Endothelial cell of umbilical vein (primary cell): ENCODE measurements around the gene BNIP5. TPM values are rescaled to one million over a fixed set of nuclear protein-coding genes. Genes with fewer than 3 reads are reported as not detected.

Experiments
- BruUV-seq: library from RNA; stranded (reverse); fragments of 400-500 nt; replicated peaks from 2 replicates; lab custom pipeline; 2021; lab: Mats Ljungman, UMichigan
- CTCF ChIA-PET: fragments of 300-600, 350-600 bp; sonication (Branson Sonifier 250); formaldehyde crosslinking; loops from one replicate; lab custom pipeline; 2021; ENCODE audit warnings: antibody characterized with exemption, inconsistent platforms; lab: Charles Lee
- POLR2A ChIA-PET: fragments of 300-600, 350-600 bp; sonication (Branson Sonifier 250); formaldehyde crosslinking; loops from one replicate; lab custom pipeline; 2021; ENCODE audit warnings: antibody characterized with exemption, inconsistent platforms; lab: Charles Lee
- DNase-seq: peaks from one replicate; pipeline ENCODE4 v3.0.0-alpha.2; 2011; ENCODE audit warnings: low read depth, low spot score
- FAIRE-seq: peaks from 2 replicates; lab custom pipeline; 2011; peaks lifted over from hg19 to GRCh38; lab: Jason Lieb, UNC
- H2AFZ ChIP-seq: 2 replicates; pipeline ENCODE4 v1.6.0; 2012; ENCODE audit warnings: low read depth, low read length, control low read depth, inconsistent platforms
- H3K27ac ChIP-seq: 2 replicates; pipeline ENCODE4 v1.5.1; 2011; ENCODE audit warnings: low read depth, mild to moderate bottlenecking, control low read depth, low read length, moderate library complexity; ENCODE audit not compliant: insufficient read depth
- H3K27me3 ChIP-seq, 2 experiments: 2 replicates each; pipeline versions ENCODE4 v1.6.0 to v1.6.1; 2011; ENCODE audit warnings: low read length in 2 of 2, mixed read lengths in 1 of 2; ENCODE audit not compliant: control insufficient read depth in 2 of 2, insufficient read depth in 2 of 2
- H3K36me3 ChIP-seq, 2 experiments: 2 replicates in 1 of 2; 3 replicates in 1 of 2; pipeline ENCODE4 v1.5.1; 2011; ENCODE audit warnings: low read length in 2 of 2, mild to moderate bottlenecking in 1 of 2, moderate library complexity in 1 of 2; ENCODE audit not compliant: control insufficient read depth in 2 of 2, insufficient read depth in 2 of 2; ENCODE audit errors: extremely low read depth in 1 of 2
- H3K4me1 ChIP-seq: 3 replicates; pipeline ENCODE4 v1.5.1; 2011; ENCODE audit warnings: mild to moderate bottlenecking, low read length; ENCODE audit not compliant: control insufficient read depth, insufficient read depth; ENCODE audit errors: extremely low read depth
- H3K4me2 ChIP-seq: 2 replicates; pipeline ENCODE4 v1.6.1; 2011; ENCODE audit warnings: low read length, control low read depth, mixed read lengths; ENCODE audit not compliant: insufficient read depth
- H3K4me3 ChIP-seq, 3 experiments: fragments of 200-600 bp in 1 of 3; sonication (generic), shearing (Covaris generic) in 1 of 3; replicated peaks in 1 of 3; 2 replicates each; pipeline ENCODE4 v1.5.1; 2011 to 2016; ENCODE audit warnings: control low read depth in 3 of 3, low read length in 3 of 3, mild to moderate bottlenecking in 2 of 3, inconsistent platforms in 1 of 3, low read depth in 1 of 3, moderate library complexity in 1 of 3; ENCODE audit not compliant: insufficient read depth in 1 of 3
- H3K79me2 ChIP-seq: 2 replicates; pipeline ENCODE4 v1.6.0; 2012; ENCODE audit warnings: low read length, inconsistent platforms; ENCODE audit not compliant: control insufficient read depth, insufficient read depth
- H3K9ac ChIP-seq: replicated peaks from 2 replicates; pipeline ENCODE3; 2011; ENCODE audit warnings: low read length, control low read depth; ENCODE audit not compliant: insufficient read depth; ENCODE audit errors: extremely low read depth
- H3K9me1 ChIP-seq: replicated peaks from 3 replicates; pipeline ENCODE4 v1.6.0; 2011; ENCODE audit warnings: mild to moderate bottlenecking, low read length; ENCODE audit not compliant: control insufficient read depth, insufficient read depth; ENCODE audit errors: extremely low read depth
- H3K9me3 ChIP-seq: replicated peaks from 2 replicates; pipeline ENCODE4 v1.5.1; 2012; ENCODE audit warnings: low read length, inconsistent platforms; ENCODE audit not compliant: control insufficient read depth, insufficient read depth
- H4K20me1 ChIP-seq: replicated peaks from 2 replicates; pipeline ENCODE3; 2011; ENCODE audit warnings: mild to moderate bottlenecking, low read length; ENCODE audit not compliant: control insufficient read depth, insufficient read depth; ENCODE audit errors: extremely low read depth
- FOS ChIP-seq: IDR thresholded peaks from 2 replicates; pipeline ENCODE4 v1.6.1; 2011; ENCODE audit warnings: mild to moderate bottlenecking, low read length, moderate library complexity, borderline replicate concordance; ENCODE audit not compliant: insufficient read depth
- JUN ChIP-seq: IDR thresholded peaks from 2 replicates; pipeline ENCODE4 v1.6.1; 2011; ENCODE audit warnings: borderline replicate concordance, low read depth; ENCODE audit not compliant: insufficient read length, insufficient read depth
- MYC ChIP-seq: IDR thresholded peaks from one replicate; pipeline ENCODE4 v1.6.1; 2011; ENCODE audit warnings: mild to moderate bottlenecking, low read depth, low read length
- POLR2AphosphoS5 ChIP-seq: IDR thresholded peaks from 2 replicates; pipeline ENCODE4 v1.6.1; 2012; ENCODE audit warnings: low read depth, mild to moderate bottlenecking, control low read depth, low read length, moderate library complexity; ENCODE audit not compliant: insufficient read depth
- dilution Hi-C: fragments of 300-500 bp; cut with MboI; formaldehyde crosslinking; loops from one replicate; pipeline ENCODE4 v1.15.0; 2019; ENCODE audit warnings: low sequenced_read_pairs; ENCODE audit not compliant: extremely low pct_ligation_motif_present
- intact Hi-C: fragments of 100-400 bp; cut with micrococcal nuclease; formaldehyde crosslinking; loops from one replicate; pipeline ENCODE4 v1.10.0; 2022
- polyA plus RNA-seq, 4 experiments: library from polyadenylated mRNA; depleted of rRNA in 3 of 4; stranded (reverse) in 3 of 4; unstranded in 1 of 4; fragments of >200 nt; gene quantifications; 2 replicates each; pipeline versions ENCODE4 v1.2.1 to v1.2.3, GENCODE V29; 2011 to 2012; ENCODE audit warnings: missing spikeins in 1 of 4
- total RNA-seq: library from RNA; stranded (reverse); gene quantifications from 2 replicates; pipeline ENCODE4 v1.2.3, GENCODE V29; 2021
- TF ChIP-seq, protein P1 (sequence below), 2 donors: IDR thresholded peaks; 1 replicate in 1 of 2; 2 replicates in 1 of 2; pipeline ENCODE4 v1.5.1; 2011; ENCODE audit warnings: low read length in 2 of 2, mild to moderate bottlenecking in 2 of 2, moderate library complexity in 2 of 2, control low read depth in 1 of 2, inconsistent platforms in 1 of 2, low read depth in 1 of 2; ENCODE audit not compliant: insufficient read depth in 1 of 2; ENCODE audit errors: extremely low read depth in 1 of 2
- TF ChIP-seq, protein P2 (sequence below): IDR thresholded peaks from 2 replicates; pipeline ENCODE4 v1.6.1; 2011; ENCODE audit not compliant: insufficient read depth, insufficient read length

The BNIP5 gene
- total and polyA plus RNA-seq, 2 donors (not counting 3 experiments of a cell fraction or from before 2014, with no cell fraction given) = not detected

DNA sequence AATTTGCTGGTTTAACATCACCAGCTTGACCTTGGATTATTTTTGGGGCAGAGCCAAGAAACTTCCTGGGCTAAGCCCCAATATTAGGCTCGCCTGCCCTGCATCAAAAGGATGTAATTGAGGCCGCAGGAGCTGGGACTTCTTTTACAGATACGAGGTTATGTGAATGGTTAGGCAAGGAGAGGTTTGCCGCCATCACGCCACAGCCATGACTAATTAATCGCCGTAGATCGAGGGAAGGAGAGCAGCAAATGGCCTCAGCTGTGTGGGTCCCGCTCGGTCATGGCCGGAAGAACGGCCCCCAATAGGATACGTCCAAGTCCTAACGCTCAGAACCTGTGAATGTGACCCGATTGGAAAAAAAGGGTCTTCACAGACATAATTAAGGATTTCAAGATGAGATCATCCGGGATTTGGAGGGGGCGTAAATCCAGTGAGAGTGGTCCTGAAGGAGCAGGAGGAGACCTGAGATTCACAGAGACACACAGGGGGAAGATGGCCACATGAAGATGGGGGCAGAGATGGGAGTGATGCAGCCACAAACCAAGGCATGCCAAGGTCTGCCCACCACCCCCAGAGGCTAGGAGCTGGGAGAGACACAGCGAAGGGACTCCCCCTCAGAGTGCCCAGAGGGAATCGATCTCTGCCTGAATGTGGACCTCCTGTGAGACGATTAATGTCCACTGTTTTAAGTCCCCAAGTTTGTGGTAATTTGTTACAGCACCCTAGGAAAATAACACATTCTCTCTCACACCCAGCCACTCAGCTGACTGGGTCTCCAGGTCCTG, 10.0 kb upstream of the BNIP5 start:
- POLR2A ChIA-PET = no interaction called here
- peaks cover 8 to 28% of the 10 kb centered on the region in 2 experiments for H3K27me3 ChIP-seq
- CTCF ChIA-PET = interaction anchor here (1.0 to 13.2 kb wide), 3 partner anchors 13 to 44 kb away, joined by 3 to 373 read pairs (median 4); no protein-coding TSS in a partner anchor
- H3K9ac ChIP-seq = no peak overlapping the region
- H3K36me3 ChIP-seq = no peaks in the 10 kb centered on the region
- dilution Hi-C loops = no loop called here
- no peak for FAIRE-seq
- BruUV-seq = no TSS peak
- H3K9me3 ChIP-seq = no peaks in the 10 kb centered on the region
- no peak for DNase-seq
- H3K4me1 ChIP-seq = peaks cover 28% of the 10 kb centered on the region
- H3K79me2 ChIP-seq = no peaks in the 10 kb centered on the region
- H4K20me1 ChIP-seq = no peaks in the 10 kb centered on the region
- H3K4me2 ChIP-seq = no peak overlapping the region
- H2AFZ ChIP-seq = no peak overlapping the region
- no peaks in the 10 kb centered on the region for H3K9me1 ChIP-seq
- no peak overlapping the region for H3K27ac ChIP-seq
- H3K4me3 ChIP-seq = no peak overlapping the region
- TF ChIP-seq, protein P1, sequence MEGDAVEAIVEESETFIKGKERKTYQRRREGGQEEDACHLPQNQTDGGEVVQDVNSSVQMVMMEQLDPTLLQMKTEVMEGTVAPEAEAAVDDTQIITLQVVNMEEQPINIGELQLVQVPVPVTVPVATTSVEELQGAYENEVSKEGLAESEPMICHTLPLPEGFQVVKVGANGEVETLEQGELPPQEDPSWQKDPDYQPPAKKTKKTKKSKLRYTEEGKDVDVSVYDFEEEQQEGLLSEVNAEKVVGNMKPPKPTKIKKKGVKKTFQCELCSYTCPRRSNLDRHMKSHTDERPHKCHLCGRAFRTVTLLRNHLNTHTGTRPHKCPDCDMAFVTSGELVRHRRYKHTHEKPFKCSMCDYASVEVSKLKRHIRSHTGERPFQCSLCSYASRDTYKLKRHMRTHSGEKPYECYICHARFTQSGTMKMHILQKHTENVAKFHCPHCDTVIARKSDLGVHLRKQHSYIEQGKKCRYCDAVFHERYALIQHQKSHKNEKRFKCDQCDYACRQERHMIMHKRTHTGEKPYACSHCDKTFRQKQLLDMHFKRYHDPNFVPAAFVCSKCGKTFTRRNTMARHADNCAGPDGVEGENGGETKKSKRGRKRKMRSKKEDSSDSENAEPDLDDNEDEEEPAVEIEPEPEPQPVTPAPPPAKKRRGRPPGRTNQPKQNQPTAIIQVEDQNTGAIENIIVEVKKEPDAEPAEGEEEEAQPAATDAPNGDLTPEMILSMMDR (IDR thresholded peaks at IDR 0.05; ENCODE audit: extremely low read depth in 1 of 2, insufficient read depth in 1 of 2, low read depth in 1 of 2, low read length in 2 of 2) = no peak
- TF ChIP-seq, protein P2, sequence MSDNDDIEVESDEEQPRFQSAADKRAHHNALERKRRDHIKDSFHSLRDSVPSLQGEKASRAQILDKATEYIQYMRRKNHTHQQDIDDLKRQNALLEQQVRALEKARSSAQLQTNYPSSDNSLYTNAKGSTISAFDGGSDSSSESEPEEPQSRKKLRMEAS = no peak
- TF ChIP-seq MYC = no peak
- no peak for TF ChIP-seq POLR2AphosphoS5
- no peak for TF ChIP-seq FOS
- no peak for TF ChIP-seq JUN
- intact Hi-C loops = no loop called here
